ENCODE data around the gene NELL2.

The NELL2 gene

DNA sequence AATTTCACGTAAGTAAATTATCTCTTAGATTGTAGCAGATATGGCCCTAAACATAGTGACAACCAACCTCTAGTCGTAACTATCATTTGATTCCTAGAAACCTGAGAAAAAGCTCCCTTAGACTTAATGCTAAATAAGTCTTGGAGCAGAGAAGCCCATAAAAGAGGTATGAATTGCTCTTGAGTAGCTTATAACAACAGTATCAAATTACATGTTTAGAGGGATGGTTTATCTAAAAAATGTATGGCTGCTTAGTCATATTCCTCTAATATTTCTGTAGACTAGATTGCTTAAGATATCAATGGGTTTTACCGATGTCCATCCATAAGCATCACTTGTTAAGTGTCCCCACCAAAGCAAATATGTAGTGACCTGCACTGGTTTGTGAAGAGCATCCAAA lies 259.7 kb downstream of the NELL2 start:
- no peaks in the 10 kb centered on the region for H3K36me3 Mint-ChIP-seq (ENCODE audit: low read depth)
- no peaks in the 10 kb centered on the region for H3K4me1 Mint-ChIP-seq (ENCODE audit: low read depth)
- H3K27me3 Mint-ChIP-seq (ENCODE audit: low read depth): no peaks in the 10 kb centered on the region

DNA sequence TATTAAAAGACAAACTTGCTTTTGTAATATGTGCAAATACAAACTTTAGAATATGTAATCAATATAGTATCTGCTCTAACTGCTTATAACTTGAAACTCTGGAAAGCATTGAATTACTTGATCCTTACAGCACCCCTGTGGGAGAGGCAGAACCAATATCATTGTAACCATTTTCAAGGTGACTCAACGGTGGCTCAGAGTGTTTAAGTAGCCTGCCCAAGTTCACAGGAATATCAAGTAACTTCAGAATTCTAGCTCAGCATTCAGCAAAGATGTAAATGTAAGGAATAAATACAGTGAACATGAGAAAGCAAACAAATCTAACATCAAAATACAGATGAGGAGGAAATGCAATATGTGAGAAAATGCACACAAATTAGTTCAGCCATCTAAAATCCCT lies 264.6 kb downstream of the NELL2 start:
- Mint-ChIP-seq H3K27me3 (ENCODE audit: low read depth) (no peaks in the 10 kb centered on the region), H3K27ac (no peak overlapping the region), H3K36me3 (ENCODE audit: low read depth) (no peaks in the 10 kb centered on the region), H3K4me1 (ENCODE audit: low read depth) (no peaks in the 10 kb centered on the region), H3K9me3 (no peaks in the 10 kb centered on the region), H3K4me3 (no peak overlapping the region)

More for the DNA sequence above, 259.7 kb downstream of the NELL2 start:
- no peak overlapping the region for H3K27ac Mint-ChIP-seq
- H3K9me3 Mint-ChIP-seq: no peaks in the 10 kb centered on the region
- no peak overlapping the region for H3K4me3 Mint-ChIP-seq

DNA sequence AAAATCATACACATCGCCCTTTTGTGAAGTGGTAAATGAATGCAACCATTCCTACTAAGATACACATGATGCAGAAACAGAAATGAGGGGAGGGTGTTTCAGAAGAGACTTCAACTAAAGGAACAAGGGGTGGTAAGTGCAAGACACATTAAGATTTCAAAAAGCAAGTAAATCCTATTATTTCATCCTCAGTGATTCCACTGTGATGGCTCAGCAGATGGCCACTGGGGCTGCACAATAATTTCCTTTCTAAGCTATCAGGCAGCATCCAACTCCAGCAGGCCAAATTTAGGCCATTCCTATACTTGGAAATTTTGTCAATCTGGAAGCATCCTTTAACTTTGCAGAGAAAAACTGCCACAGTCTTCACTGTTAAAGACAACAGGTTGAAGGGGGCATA lies 272.4 kb downstream of the NELL2 start:
- H3K4me1 Mint-ChIP-seq (ENCODE audit: low read depth): no peaks in the 10 kb centered on the region
- no peak overlapping the region for H3K27ac Mint-ChIP-seq
- no peaks in the 10 kb centered on the region for H3K27me3 Mint-ChIP-seq (ENCODE audit: low read depth)
- H3K36me3 Mint-ChIP-seq (ENCODE audit: low read depth): no peaks in the 10 kb centered on the region
- no peak overlapping the region for H3K4me3 Mint-ChIP-seq
- no peaks in the 10 kb centered on the region for H3K9me3 Mint-ChIP-seq

DNA sequence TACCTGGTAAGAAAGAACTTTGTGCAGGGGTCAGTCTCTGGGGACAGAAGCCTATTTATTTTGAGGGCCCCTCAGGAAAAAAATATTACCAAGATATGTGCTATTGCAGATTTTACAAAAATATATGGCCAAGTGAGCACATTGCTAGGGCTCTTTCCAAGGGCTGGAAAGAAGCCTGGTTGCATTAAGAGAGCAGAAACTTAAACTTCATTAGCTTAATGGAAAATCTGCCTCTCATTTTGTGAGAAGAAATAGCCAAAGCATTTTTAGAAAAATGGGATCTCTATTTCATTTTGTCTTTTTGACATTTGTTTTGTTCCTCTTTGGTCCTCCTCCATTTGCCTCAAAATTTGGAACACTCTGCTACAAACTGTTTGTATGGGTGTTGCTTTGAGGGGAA lies 283.5 kb downstream of the NELL2 start:
- Mint-ChIP-seq H3K9me3 (no peaks in the 10 kb centered on the region), H3K36me3 (ENCODE audit: low read depth) (no peaks in the 10 kb centered on the region), H3K27me3 (ENCODE audit: low read depth) (no peaks in the 10 kb centered on the region), H3K4me3 (no peak overlapping the region), H3K27ac (no peak overlapping the region), H3K4me1 (ENCODE audit: low read depth) (no peaks in the 10 kb centered on the region)

DNA sequence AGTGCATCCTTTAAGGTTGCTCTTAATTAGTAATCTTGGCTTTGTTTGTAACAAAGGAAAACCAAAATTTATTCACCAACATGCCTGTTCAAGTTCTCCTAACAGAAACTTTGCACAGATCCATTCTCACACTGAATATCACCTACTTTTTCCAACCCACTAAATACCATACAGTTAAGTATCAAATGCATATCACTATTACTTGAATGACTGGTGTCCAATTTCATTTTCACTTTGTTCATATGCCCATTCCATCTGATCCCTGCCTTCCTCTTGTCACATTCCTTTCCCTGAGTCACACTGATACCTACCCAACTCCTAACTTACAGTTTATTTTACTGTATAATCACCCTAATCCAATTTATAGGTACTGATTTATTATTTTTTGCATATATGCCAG lies 286.4 kb downstream of the NELL2 start:
- no peak overlapping the region for H3K4me3 Mint-ChIP-seq
- no peaks in the 10 kb centered on the region for H3K27me3 Mint-ChIP-seq (ENCODE audit: low read depth)
- H3K27ac Mint-ChIP-seq: no peak overlapping the region
- no peaks in the 10 kb centered on the region for H3K9me3 Mint-ChIP-seq
- no peaks in the 10 kb centered on the region for H3K36me3 Mint-ChIP-seq (ENCODE audit: low read depth)
- H3K4me1 Mint-ChIP-seq (ENCODE audit: low read depth): no peaks in the 10 kb centered on the region

DNA sequence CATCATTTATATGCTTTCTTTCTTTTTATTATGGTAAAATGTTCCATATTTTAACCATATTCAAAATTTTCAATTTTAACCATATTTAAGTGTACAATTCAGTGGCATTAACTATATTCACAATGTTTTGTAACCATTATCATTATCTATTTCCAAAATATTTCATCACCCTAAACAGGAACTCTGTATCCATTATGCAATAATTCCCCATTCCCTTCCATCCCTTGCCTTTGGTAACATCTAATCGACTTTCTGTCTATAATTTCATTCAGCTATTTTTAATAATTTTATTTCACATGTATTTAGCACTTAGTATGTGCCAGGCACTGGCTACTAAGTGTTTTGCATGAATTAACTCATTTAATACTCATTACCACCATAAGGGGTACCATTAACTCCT lies 287.5 kb downstream of the NELL2 start:
- H3K27ac Mint-ChIP-seq: no peak overlapping the region
- no peaks in the 10 kb centered on the region for H3K9me3 Mint-ChIP-seq

DNA sequence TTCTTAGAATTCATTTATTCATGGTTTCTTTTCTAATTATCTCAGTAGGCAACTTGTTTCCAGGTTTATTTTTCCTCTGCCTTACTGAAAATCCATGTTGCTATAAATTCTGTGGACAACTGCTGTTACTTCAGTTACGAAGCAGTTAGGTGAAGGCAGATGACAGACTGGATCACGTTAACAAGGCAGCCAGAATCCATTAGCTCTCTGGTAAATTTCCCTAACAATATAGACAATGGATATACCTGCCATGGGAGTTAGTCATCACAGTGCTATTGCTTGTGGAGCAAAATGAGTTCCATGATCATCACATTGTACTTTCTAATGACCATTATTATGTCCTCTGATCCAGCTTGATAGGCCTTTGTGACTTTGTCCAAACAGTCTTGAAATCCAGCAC lies 291.5 kb downstream of the NELL2 start:
- no peak overlapping the region for H3K4me3 Mint-ChIP-seq
- H3K4me1 Mint-ChIP-seq (ENCODE audit: low read depth): no peaks in the 10 kb centered on the region
- H3K9me3 Mint-ChIP-seq: no peaks in the 10 kb centered on the region
- H3K27ac Mint-ChIP-seq: no peak overlapping the region
- no peaks in the 10 kb centered on the region for H3K27me3 Mint-ChIP-seq (ENCODE audit: low read depth)
- H3K36me3 Mint-ChIP-seq (ENCODE audit: low read depth): no peaks in the 10 kb centered on the region

More for the DNA sequence above, 287.5 kb downstream of the NELL2 start:
- Mint-ChIP-seq H3K36me3 (ENCODE audit: low read depth) (no peaks in the 10 kb centered on the region), H3K4me3 (no peak overlapping the region), H3K4me1 (ENCODE audit: low read depth) (no peaks in the 10 kb centered on the region), H3K27me3 (ENCODE audit: low read depth) (no peaks in the 10 kb centered on the region)

DNA sequence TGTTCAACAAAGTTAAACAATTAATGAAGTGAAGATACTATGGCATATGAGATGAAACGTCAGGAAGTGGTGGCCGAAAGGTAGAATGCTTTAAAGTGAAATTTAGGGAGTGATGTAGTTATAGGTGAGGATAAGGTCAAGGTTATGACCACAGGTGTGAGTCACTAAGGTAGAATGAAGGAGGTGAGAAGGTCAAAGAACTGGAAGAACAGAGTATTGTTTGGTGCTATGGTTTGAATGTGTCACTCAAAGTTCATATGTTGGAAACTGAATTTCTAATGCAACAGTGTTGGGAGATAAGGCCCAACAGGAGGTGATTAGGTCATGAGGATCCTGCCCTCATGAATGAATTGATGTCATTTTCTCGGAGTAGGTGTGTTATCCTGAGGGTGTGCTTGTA lies 293.6 kb downstream of the NELL2 start:
- no peaks in the 10 kb centered on the region for H3K4me1 Mint-ChIP-seq (ENCODE audit: low read depth)
- H3K27ac Mint-ChIP-seq: no peak overlapping the region

DNA sequence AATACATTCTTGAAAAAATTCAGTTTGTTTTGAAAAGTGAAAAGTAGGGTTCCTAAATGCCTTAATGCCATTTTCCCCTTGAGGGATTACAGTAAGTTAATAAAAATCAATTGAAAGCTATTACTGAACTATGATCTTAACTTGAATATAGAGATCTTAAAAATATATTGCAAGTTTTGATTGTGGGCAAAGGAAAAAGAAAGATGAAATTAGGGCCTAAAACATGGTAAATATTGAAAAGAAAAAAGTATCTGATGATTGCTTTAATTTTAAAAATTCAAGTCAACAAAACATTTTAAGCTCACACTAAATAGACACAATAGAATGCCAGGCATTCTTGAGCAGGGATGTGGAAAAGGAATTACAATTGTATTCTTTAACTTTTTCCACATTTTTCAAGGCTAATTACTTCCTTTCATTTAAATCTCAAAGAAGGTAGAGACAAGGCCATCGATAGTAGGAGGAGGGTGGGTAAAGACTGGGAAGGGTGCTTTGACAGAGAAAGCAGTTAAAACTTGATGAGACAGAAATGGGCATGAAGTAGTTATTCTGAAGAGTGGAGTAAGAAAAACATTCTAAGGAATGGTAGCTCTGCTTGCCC lies 294.4 kb downstream of the NELL2 start:
- Mint-ChIP-seq H3K4me3 (no peak overlapping the region), H3K36me3 (ENCODE audit: low read depth) (no peaks in the 10 kb centered on the region), H3K27me3 (ENCODE audit: low read depth) (no peaks in the 10 kb centered on the region), H3K4me1 (ENCODE audit: low read depth) (no peaks in the 10 kb centered on the region), H3K9me3 (peaks cover 4% of the 10 kb centered on the region), H3K27ac (no peak overlapping the region)

More for the DNA sequence above, 293.6 kb downstream of the NELL2 start:
- H3K9me3 Mint-ChIP-seq: peaks cover 4% of the 10 kb centered on the region
- no peaks in the 10 kb centered on the region for H3K36me3 Mint-ChIP-seq (ENCODE audit: low read depth)
- no peaks in the 10 kb centered on the region for H3K27me3 Mint-ChIP-seq (ENCODE audit: low read depth)
- H3K4me3 Mint-ChIP-seq: no peak overlapping the region

DNA sequence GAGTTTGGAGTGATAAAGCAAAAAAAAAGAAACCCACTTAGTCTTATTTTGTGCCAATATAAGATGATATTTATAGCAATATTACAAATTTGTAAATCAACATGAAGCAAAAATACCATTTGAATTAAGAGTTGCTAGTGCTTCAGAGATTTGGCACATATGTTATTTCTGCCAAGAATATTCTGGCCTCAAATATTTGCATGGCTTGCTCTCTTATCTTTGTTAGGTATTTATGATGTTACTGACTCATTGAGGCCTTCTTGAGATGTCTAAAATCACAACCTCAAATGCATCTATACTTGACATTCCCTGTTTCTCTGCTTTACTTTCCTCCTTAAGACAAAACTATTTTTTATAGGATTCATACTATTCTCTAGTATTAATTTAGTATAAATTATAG lies 301.5 kb downstream of the NELL2 start:
- H3K36me3 Mint-ChIP-seq (ENCODE audit: low read depth): no peaks in the 10 kb centered on the region

DNA sequence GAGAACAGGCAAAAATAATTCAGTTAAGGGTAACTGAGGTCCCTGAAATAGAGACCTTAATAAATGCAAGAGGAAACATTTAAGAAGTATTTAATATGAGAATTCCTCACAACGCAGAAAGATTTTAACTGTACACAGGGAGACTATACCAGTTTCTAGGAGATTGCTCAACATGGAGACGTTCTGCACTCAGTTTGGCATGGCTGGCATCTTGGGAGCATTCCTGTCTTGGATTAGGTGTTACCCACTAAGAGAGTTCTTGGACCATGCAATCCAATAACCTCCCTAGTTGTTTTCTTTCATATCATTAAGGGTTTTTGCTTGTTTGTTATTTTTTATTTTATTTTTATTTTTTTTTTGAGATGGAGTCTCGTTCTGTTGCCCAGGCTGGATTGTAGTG lies 302.4 kb downstream of the NELL2 start:
- H3K4me1 Mint-ChIP-seq (ENCODE audit: low read depth): no peaks in the 10 kb centered on the region
- no peaks in the 10 kb centered on the region for H3K36me3 Mint-ChIP-seq (ENCODE audit: low read depth)
- H3K27ac Mint-ChIP-seq: no peak overlapping the region
- no peaks in the 10 kb centered on the region for H3K27me3 Mint-ChIP-seq (ENCODE audit: low read depth)
- H3K4me3 Mint-ChIP-seq: no peak overlapping the region
- peaks cover 4% of the 10 kb centered on the region for H3K9me3 Mint-ChIP-seq

More for the DNA sequence above, 301.5 kb downstream of the NELL2 start:
- H3K27me3 Mint-ChIP-seq (ENCODE audit: low read depth): no peaks in the 10 kb centered on the region
- no peak overlapping the region for H3K4me3 Mint-ChIP-seq
- H3K9me3 Mint-ChIP-seq: peaks cover 4% of the 10 kb centered on the region
- H3K4me1 Mint-ChIP-seq (ENCODE audit: low read depth): no peaks in the 10 kb centered on the region
- H3K27ac Mint-ChIP-seq: no peak overlapping the region

DNA sequence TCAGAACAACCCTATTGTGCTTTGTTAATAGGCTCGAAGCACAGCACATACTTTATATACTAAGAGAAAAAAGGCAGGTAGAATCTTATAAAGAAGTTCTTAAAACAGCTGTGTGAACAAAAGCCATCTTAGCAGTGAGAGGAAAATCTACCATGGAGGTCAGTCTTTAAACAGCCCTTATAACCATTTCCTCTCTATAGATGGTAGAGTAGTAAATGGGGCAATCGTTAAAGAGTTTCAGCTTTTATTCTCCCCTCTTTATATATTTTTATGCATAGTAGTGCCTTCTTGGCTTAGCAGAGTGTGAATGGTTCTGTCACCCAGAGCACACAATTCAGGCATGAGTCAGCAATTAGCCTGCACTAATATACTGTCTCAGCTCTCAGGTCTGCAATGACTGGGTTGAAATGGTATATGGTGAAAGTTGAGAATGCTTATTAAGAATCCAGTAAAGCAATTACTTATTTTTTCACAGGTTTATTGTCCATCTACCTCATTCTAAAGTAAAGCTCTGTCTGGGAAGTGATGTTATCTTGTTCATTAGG lies 305.0 kb downstream of the NELL2 start:
- Mint-ChIP-seq H3K4me3 (no peak overlapping the region), H3K9me3 (no peaks in the 10 kb centered on the region), H3K27ac (no peak overlapping the region), H3K36me3 (ENCODE audit: low read depth) (no peaks in the 10 kb centered on the region), H3K27me3 (ENCODE audit: low read depth) (no peaks in the 10 kb centered on the region), H3K4me1 (ENCODE audit: low read depth) (no peaks in the 10 kb centered on the region)

DNA sequence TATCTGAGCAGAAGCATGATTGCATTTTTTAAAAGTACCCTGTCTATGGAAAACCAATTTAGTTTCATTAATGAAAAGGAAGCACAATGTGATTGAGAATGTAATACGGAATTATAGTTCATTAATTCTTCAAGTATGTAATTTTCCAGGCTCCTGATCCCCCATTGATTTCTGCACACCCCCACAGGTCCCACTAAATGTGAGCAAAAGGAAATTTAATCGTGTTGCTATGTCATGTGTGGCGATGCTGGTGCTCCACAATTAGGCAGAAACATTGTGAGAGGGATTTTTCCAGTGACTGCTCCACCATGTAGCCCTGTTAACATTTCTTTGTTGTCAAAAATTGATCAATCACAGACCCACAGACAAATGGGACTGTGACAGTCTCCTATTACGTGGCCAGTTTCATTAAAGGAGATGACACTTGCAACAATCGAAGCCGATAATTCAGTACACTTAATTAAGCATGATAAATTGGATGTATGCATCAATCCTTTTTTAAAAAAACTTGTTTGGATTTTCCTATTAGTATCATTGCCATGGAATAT lies 306.0 kb downstream of the NELL2 start:
- Mint-ChIP-seq H3K27me3 (ENCODE audit: low read depth) (no peaks in the 10 kb centered on the region), H3K27ac (no peak overlapping the region), H3K4me1 (ENCODE audit: low read depth) (no peaks in the 10 kb centered on the region), H3K9me3 (no peaks in the 10 kb centered on the region), H3K36me3 (ENCODE audit: low read depth) (no peaks in the 10 kb centered on the region), H3K4me3 (no peak overlapping the region)

DNA sequence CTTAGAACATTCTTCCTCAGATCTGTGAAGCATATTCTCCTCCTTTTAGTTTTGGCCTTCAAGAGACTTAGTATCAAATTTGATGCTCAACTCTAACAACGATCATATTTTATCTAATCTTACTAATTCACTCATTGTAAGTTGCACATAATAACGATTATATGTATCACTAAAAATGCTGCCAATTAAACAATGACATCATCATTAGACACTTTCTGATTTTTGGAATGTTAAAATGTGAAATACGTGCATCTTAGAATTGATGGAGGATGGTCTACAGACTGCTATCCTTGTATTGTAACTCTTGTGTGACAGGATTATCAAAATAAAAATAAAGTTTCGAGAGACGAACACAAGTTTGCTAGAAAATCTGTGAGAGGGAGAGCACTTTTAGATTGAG lies 311.0 kb downstream of the NELL2 start:
- no peaks in the 10 kb centered on the region for H3K36me3 Mint-ChIP-seq (ENCODE audit: low read depth)
- no peaks in the 10 kb centered on the region for H3K27me3 Mint-ChIP-seq (ENCODE audit: low read depth)
- peaks cover 2% of the 10 kb centered on the region for H3K9me3 Mint-ChIP-seq
- no peak overlapping the region for H3K27ac Mint-ChIP-seq
- no peak overlapping the region for H3K4me3 Mint-ChIP-seq
- no peaks in the 10 kb centered on the region for H3K4me1 Mint-ChIP-seq (ENCODE audit: low read depth)

DNA sequence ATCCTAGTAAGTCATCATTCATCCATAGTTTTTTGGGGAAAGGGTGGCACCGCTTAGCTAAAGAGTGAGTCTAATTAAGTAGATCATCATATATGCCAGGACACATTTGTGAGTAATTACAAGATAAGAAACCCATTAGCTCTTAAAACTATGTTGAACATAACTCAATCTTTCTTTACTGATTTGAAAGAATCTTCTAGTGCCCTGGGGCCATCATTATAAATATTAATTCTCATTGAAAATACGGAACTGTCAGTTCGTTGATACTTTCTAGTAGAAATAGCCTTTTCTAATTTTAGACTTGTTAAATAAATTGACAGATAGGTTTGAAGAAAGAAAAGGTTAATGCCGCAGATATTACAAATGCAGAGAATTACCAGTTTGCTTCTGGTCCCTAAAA lies 312.6 kb downstream of the NELL2 start:
- H3K27me3 Mint-ChIP-seq (ENCODE audit: low read depth): no peaks in the 10 kb centered on the region
- peaks cover 6% of the 10 kb centered on the region for H3K9me3 Mint-ChIP-seq
- H3K4me3 Mint-ChIP-seq: no peak overlapping the region
- no peaks in the 10 kb centered on the region for H3K4me1 Mint-ChIP-seq (ENCODE audit: low read depth)
- no peak overlapping the region for H3K27ac Mint-ChIP-seq
- H3K36me3 Mint-ChIP-seq (ENCODE audit: low read depth): no peaks in the 10 kb centered on the region
